ENCODE data around the gene ENTPD3.

The ENTPD3 gene

GRCh38 chr3:40387001-40387894, at the start of gene ENTPD3:
ENTPD3 (plus strand) TSS chr3:40387184; CDS start chr3:40388058, 874 bp downstream.
- DNase-seq, result no peak

GRCh38 chr3:40339871-40340270, 47.1 kb upstream of the ENTPD3 start:
- DNase-seq, result no peak

- no peak for DNase-seq
Measured at GRCh38 chr3:40340541-40341170, 46.3 kb upstream of the ENTPD3 start.

GRCh38 chr3:40341671-40342070, 45.3 kb upstream of the ENTPD3 start:
- no peak for DNase-seq

- no peak for DNase-seq
Measured at GRCh38 chr3:40350529-40350928, 36.5 kb upstream of the ENTPD3 start.

- DNase-seq, result no peak
Measured at GRCh38 chr3:40355410-40355809, 31.6 kb upstream of the ENTPD3 start.

GRCh38 chr3:40358454-40358853, 28.5 kb upstream of the ENTPD3 start:
- DNase-seq, result no peak

- DNase-seq, result no peak
Measured at GRCh38 chr3:40363674-40364073, 23.3 kb upstream of the ENTPD3 start.

- no peak for DNase-seq
Measured at GRCh38 chr3:40366203-40367162, 20.5 kb upstream of the ENTPD3 start.

GRCh38 chr3:40369716-40370115, 17.3 kb upstream of the ENTPD3 start:
- no peak for DNase-seq

GRCh38 chr3:40377822-40378221, 9.2 kb upstream of the ENTPD3 start:
- DNase-seq, result no peak

GRCh38 chr3:40379674-40380306, 7.2 kb upstream of the ENTPD3 start:
- no peak for DNase-seq

GRCh38 chr3:40381904-40382616, 4.9 kb upstream of the ENTPD3 start:
- no peak for DNase-seq

- DNase-seq, result no peak
Measured at GRCh38 chr3:40382617-40382979, 4.4 kb upstream of the ENTPD3 start.

- DNase-seq, result no peak
Measured at GRCh38 chr3:40386213-40386612, 771 bp upstream of the ENTPD3 start.

GRCh38 chr3:40387895-40388254, 891 bp downstream of the ENTPD3 start:
- DNase-seq, result no peak

- DNase-seq, result no peak
Measured at GRCh38 chr3:40396406-40396805, 9.4 kb downstream of the ENTPD3 start.

GRCh38 chr3:40397129-40397528, 10.1 kb downstream of the ENTPD3 start:
- no peak for DNase-seq

GRCh38 chr3:40397912-40398311, 10.9 kb downstream of the ENTPD3 start:
- no peak for DNase-seq

GRCh38 chr3:40398346-40398745, 11.4 kb downstream of the ENTPD3 start:
- no peak for DNase-seq

- DNase-seq, result no peak
Measured at GRCh38 chr3:40404591-40405198, 17.7 kb downstream of the ENTPD3 start.

GRCh38 chr3:40407007-40407406, 20.0 kb downstream of the ENTPD3 start:
- DNase-seq, result no peak
